Aorta (tissue), 5 donors: ENCODE measurements around the gene FUT7. TPM values are rescaled to one million over a fixed set of nuclear protein-coding genes. Genes with fewer than 3 reads are reported as not detected.

ENCODE experiments used
- ATAC-seq: fragments of 200-7000 bp; cut with Tn5 transposase; one replicate; pipeline ENCODE4 v1.9.1; 2022; ENCODE audit warnings: moderate library complexity; ENCODE audit not compliant: low FRiP score
- DNase-seq, 2 donors: peaks; one replicate each; pipeline ENCODE4 v3.0.0-alpha.2; 2020
- H3K27ac ChIP-seq, 2 donors: one replicate each; pipeline ENCODE4 v1.5.1; 2013; ENCODE audit warnings: low read length in 2 of 2, mild to moderate bottlenecking in 2 of 2, moderate library complexity in 2 of 2, control low read depth in 1 of 2, inconsistent platforms in 1 of 2, low read depth in 1 of 2
- H3K27me3 ChIP-seq, 2 donors: one replicate each; pipeline ENCODE4 v1.6.1; 2013; ENCODE audit warnings: control low read depth in 1 of 2, low read length in 1 of 2, mild to moderate bottlenecking in 1 of 2, moderate library complexity in 1 of 2; ENCODE audit not compliant: insufficient read depth in 2 of 2, control insufficient read depth in 1 of 2
- H3K36me3 ChIP-seq, 2 donors: one replicate each; pipeline ENCODE4 v1.6.1; 2013; ENCODE audit warnings: control low read depth in 1 of 2, low read length in 1 of 2, mild to moderate bottlenecking in 1 of 2; ENCODE audit not compliant: insufficient read depth in 2 of 2, control insufficient read depth in 1 of 2
- H3K4me1 ChIP-seq, 2 donors: one replicate each; pipeline ENCODE4 v1.6.1; 2013; ENCODE audit warnings: low read length in 2 of 2, control low read depth in 1 of 2, mild to moderate bottlenecking in 1 of 2, moderate library complexity in 1 of 2; ENCODE audit not compliant: insufficient read depth in 2 of 2, control insufficient read depth in 1 of 2
- H3K4me3 ChIP-seq, 2 donors: one replicate each; pipeline ENCODE4 v1.5.1; 2013; ENCODE audit warnings: low read length in 2 of 2, control low read depth in 1 of 2, mild to moderate bottlenecking in 1 of 2
- H3K9me3 ChIP-seq: one replicate; pipeline ENCODE4 v1.6.1; 2013; ENCODE audit warnings: mild to moderate bottlenecking, low read length; ENCODE audit not compliant: control insufficient read depth
- WGBS, 2 donors: extraction: QIAGEN DNeasy Blood & Tissue Kit; methylation state at CpG; one replicate each; pipeline ENCODE4 v1.1.7; 2013; 5-methylcytosine and 5-hydroxymethylcytosine counted together
- intact Hi-C, 2 donors: fragments of 100-400 bp; cut with DNase I; formaldehyde crosslinking; loops; one replicate each; pipeline versions ENCODE4 v1.14.2 to v1.15.0; 2022
- long read RNA-seq, 2 donors: library from polyadenylated mRNA; unstranded; transcript quantifications; one replicate each; pipeline ENCODE4 v2.0.0, GENCODE V29; 2020 to 2021
- polyA plus RNA-seq, 2 donors: library from polyadenylated mRNA; stranded (reverse); fragments of 200-250 nt; gene quantifications; one replicate each; pipeline ENCODE4 v1.2.3, GENCODE V29; 2013
- total RNA-seq, 2 donors: library from RNA; stranded (reverse); fragmentation: NEBNext Ultra II Directional; extraction: Animal tissue kit (Norgen Biotek cat#: 25700); gene quantifications; one replicate each; pipeline ENCODE4 v1.2.1, GENCODE V29; 2021
- donor health status: healthy with polysubstance abuse.
- donor health status: Bipolar disorder and iron deficiency.
- donor health status: DM: no; HTN: no; CAD: no.
- donor health status: DM: no; HTN: no; CAD: no.
- donor health status: DM: yes; HTN: yes; CAD: no.

FUT7 gene, protein sequence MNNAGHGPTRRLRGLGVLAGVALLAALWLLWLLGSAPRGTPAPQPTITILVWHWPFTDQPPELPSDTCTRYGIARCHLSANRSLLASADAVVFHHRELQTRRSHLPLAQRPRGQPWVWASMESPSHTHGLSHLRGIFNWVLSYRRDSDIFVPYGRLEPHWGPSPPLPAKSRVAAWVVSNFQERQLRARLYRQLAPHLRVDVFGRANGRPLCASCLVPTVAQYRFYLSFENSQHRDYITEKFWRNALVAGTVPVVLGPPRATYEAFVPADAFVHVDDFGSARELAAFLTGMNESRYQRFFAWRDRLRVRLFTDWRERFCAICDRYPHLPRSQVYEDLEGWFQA
- total RNA-seq (under 1 TPM; 0.27 to 0.68 TPM), polyA plus RNA-seq (not detected)
- long read RNA-seq, donor 1, result 0 reads
- long read RNA-seq, donor 2, result 0 reads

GRCh38 chr9:137031904-137032640 lies at the start of gene FUT7:
FUT7 (minus strand) TSS chr9:137032088; CDS start chr9:137031991, 97 bp downstream.
- WGBS, 2 donors, result 76 to 78% methylated on average over 16 of the region's 16 CpGs
- Histone ChIP-seq H3K27me3 (no peaks in the 10 kb centered on the region), H3K36me3 (no peaks in the 10 kb centered on the region), H3K4me3 (no peak within 1 kb of the TSS), H3K27ac (no peak within 1 kb of the TSS), H3K9me3 (no peaks in the 10 kb centered on the region), H3K4me1 (no peaks in the 10 kb centered on the region)
- no peak for DNase-seq
- no peak for ATAC-seq
- intact Hi-C loops, result loop anchor here (5.0 kb wide), 2 partner anchors 80 to 85 kb away; partner anchors contain the start of genes C8G (in 1 of the 2) and LCN12 (in 1 of the 2)

GRCh38 chr9:137080260-137081122 lies 48.6 kb upstream of the FUT7 start:
- Histone ChIP-seq H3K4me3 (no peak overlapping the region), H3K36me3 (no peaks in the 10 kb centered on the region), H3K27me3 (no peaks in the 10 kb centered on the region), H3K27ac (no peak overlapping the region), H3K9me3 (no peaks in the 10 kb centered on the region), H3K4me1 (no peaks in the 10 kb centered on the region)
- WGBS, 2 donors, result 92 to 95% methylated on average over 24 of the region's 24 CpGs
- DNase-seq (peak in 1 of 2 donors; percentile 70), ATAC-seq (no peak)
- intact Hi-C loops, result no loop called here

DNA sequence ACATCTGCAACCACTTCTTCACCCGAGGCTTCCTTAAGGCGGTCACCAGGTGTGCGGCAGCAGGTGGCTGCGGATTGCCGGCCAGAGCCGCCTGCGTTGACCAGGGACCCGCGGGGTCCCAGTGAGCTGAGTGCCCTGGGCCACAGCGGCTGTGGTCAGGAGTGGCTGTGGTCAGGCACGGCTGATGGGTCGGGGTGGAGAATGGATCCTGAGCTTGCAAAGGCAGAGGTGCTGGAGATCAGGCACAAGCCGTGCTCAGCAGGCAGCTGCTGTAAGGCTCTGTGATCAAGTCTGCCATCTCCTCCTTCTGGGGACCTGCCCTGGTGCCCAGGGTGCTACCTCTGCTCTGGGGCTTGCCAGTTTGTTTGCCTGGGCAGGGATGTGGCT lies 47.5 kb upstream of the FUT7 start:
- no peak overlapping the region for H3K4me3 ChIP-seq
- intact Hi-C loops, result no loop called here
- WGBS, 2 donors, result 91 to 92% methylated on average over 13 of the region's 13 CpGs
- no peak overlapping the region for H3K27ac ChIP-seq
- DNase-seq (peak in 1 of 2 donors; percentile 66), ATAC-seq (no peak)
- no peaks in the 10 kb centered on the region for H3K4me1 ChIP-seq
- no peaks in the 10 kb centered on the region for H3K9me3 ChIP-seq
- no peaks in the 10 kb centered on the region for H3K27me3 ChIP-seq
- H3K36me3 ChIP-seq, result no peaks in the 10 kb centered on the region

- no peaks in the 10 kb centered on the region for H3K9me3 ChIP-seq
- no peak overlapping the region for H3K4me3 ChIP-seq
- ATAC-seq (no peak), DNase-seq (peak in 1 of 2 donors; percentile 70)
- H3K27ac ChIP-seq, result no peak overlapping the region
- H3K36me3 ChIP-seq, result no peaks in the 10 kb centered on the region
- intact Hi-C loops, result no loop called here
- no peaks in the 10 kb centered on the region for H3K4me1 ChIP-seq
- H3K27me3 ChIP-seq, result no peaks in the 10 kb centered on the region
- 71 to 77% methylated on average over 48 to 51 of the region's 51 CpGs for WGBS, 2 donors
Measured at GRCh38 chr9:137078701-137079400, 47.0 kb upstream of the FUT7 start.

GRCh38 chr9:137077758-137078693 lies 46.1 kb upstream of the FUT7 start:
- intact Hi-C loops, result no loop called here
- Histone ChIP-seq H3K9me3 (no peaks in the 10 kb centered on the region), H3K27ac (no peak overlapping the region), H3K36me3 (no peaks in the 10 kb centered on the region), H3K27me3 (no peaks in the 10 kb centered on the region), H3K4me1 (no peaks in the 10 kb centered on the region), H3K4me3 (peak overlapping the region; percentile 66 to 75)
- peak; percentile 69 to 76 for DNase-seq
- ATAC-seq, result no peak
- WGBS, 2 donors, result 21 to 23% methylated on average over 60 to 76 of the region's 76 CpGs

DNA sequence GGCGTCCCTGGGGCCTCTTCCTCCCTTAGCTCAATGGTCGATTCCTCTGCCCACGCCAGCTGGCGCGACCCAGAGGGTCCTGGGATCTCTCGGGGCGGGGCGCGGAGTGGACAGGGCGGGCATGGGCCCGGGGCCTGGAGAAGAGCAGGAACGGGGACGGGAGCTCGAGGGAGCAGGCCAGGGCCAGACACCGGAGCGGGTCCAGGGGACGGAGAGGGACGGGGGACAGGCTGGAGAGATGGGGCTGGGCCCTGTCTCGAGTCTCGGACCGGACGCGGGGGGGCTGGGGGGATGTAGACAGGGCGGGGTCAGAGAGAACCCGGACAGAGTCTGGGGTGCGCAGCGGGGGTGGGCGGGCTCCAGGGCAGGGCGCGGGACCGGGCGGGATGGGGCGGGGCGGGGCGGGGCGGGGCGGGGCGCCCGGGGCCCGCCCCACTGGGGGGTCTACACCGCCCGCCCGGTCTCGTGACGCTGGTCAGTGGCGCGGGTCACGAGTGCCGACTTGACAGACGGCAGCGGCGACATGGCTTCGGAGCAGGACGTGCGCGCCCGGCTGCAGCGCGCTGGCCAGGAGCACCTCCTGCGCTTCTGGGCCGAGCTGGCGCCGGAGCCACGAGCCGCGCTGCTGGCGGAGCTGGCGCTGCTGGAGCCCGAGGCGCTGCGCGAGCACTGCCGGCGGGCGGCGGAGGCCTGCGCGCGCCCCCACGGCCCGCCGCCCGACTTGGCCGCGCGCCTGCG lies 45.3 kb upstream of the FUT7 start, which contains the start of gene UAP1L1:
TSS of gene UAP1L1 (plus strand) at position 508 of the 738 bp plus-strand sequence. CDS start at position 524, 16 bp downstream.
- H3K4me1 ChIP-seq, result no peaks in the 10 kb centered on the region
- DNase-seq, result peak; percentile 88 to 91
- intact Hi-C loops, result no loop called here
- ATAC-seq, result peak; percentile 75
- no peak within 1 kb of the TSS for H3K27ac ChIP-seq
- peak within 1 kb of the TSS; percentile 66 to 75 for H3K4me3 ChIP-seq
- no peaks in the 10 kb centered on the region for H3K27me3 ChIP-seq
- no peaks in the 10 kb centered on the region for H3K36me3 ChIP-seq
- WGBS, 2 donors, result 2 to 4% methylated on average over 34 to 87 of the region's 87 CpGs
- no peaks in the 10 kb centered on the region for H3K9me3 ChIP-seq

GRCh38 chr9:137076636-137077009 lies 44.7 kb upstream of the FUT7 start:
- Histone ChIP-seq H3K4me3 (no peak overlapping the region), H3K27ac (no peak overlapping the region), H3K36me3 (no peaks in the 10 kb centered on the region), H3K27me3 (no peaks in the 10 kb centered on the region), H3K4me1 (no peaks in the 10 kb centered on the region), H3K9me3 (no peaks in the 10 kb centered on the region)
- WGBS, 2 donors, result 64 to 65% methylated on average over 15 of the region's 15 CpGs
- DNase-seq, result peak in 1 of 2 donors; percentile 71
- intact Hi-C loops, result no loop called here
- ATAC-seq, result no peak
